PC-9 (cell line): ENCODE data around the gene OR13J1. TPM values are rescaled to one million over a fixed set of nuclear protein-coding genes. Genes with fewer than 3 reads are reported as not detected.

Experiments used
- BruUV-seq: library from RNA; stranded (reverse); fragments of 400-500 nt; replicated peaks from 2 replicates; lab custom pipeline; 2021; lab: Mats Ljungman, UMichigan
- CTCF ChIA-PET: fragments of 300-600 bp; sonication (Branson Sonifier 250); formaldehyde crosslinking; loops from one replicate; lab custom pipeline; 2022; ENCODE audit warnings: antibody characterized with exemption; lab: Charles Lee
- POLR2A ChIA-PET: fragments of 300-600 bp; sonication (Branson Sonifier 250); formaldehyde crosslinking; loops from one replicate; lab custom pipeline; 2022; ENCODE audit warnings: antibody characterized with exemption; ENCODE audit not compliant: unreplicated experiment; lab: Charles Lee
- DNase-seq, 2 experiments: peaks; one replicate each; pipeline versions ENCODE4 v3.0.0 to v3.0.0-alpha.2; 2015 to 2022; ENCODE audit warnings: mixed read lengths in 1 of 2
- H2AFZ ChIP-seq: fragments of 200-600 bp; sonication (generic); 2 replicates; pipeline ENCODE4 v1.8.1; 2017; ENCODE audit warnings: antibody characterized with exemption
- H3F3A ChIP-seq: fragments of 200-600 bp; sonication (generic); 2 replicates; pipeline ENCODE4 v1.8.1; 2017; ENCODE audit warnings: antibody characterized with exemption, mild to moderate bottlenecking, low read depth; ENCODE audit not compliant: insufficient read depth
- H3K27ac ChIP-seq: fragments of 200-600 bp; sonication (generic); 2 replicates; pipeline ENCODE4 v1.6.1; 2016; ENCODE audit warnings: mixed run types
- H3K27me3 ChIP-seq: fragments of 200-600 bp; sonication (generic); 2 replicates; pipeline ENCODE4 v1.6.1; 2016; ENCODE audit warnings: low read depth, mixed run types; ENCODE audit not compliant: insufficient read depth
- H3K36me3 ChIP-seq: fragments of 200-600 bp; sonication (generic); 2 replicates; pipeline ENCODE4 v1.6.1; 2016; ENCODE audit warnings: low read depth, mixed run types
- H3K4me1 ChIP-seq: fragments of 200-600 bp; sonication (generic); replicated peaks from 2 replicates; pipeline ENCODE4 v1.6.1; 2016; ENCODE audit warnings: mixed run types; ENCODE audit not compliant: insufficient read depth
- H3K4me2 ChIP-seq: fragments of 200-600 bp; sonication (generic); 2 replicates; pipeline ENCODE4 v1.6.1; 2017; ENCODE audit warnings: mixed run types
- H3K4me3 ChIP-seq: fragments of 200-600 bp; sonication (generic); 2 replicates; pipeline ENCODE4 v1.6.1; 2016; ENCODE audit warnings: mixed run types
- H3K79me2 ChIP-seq: fragments of 200-600 bp; sonication (generic); 2 replicates; pipeline ENCODE4 v1.6.1; 2017; ENCODE audit warnings: low read depth, mixed run types
- H3K9me2 ChIP-seq: fragments of 200-600 bp; sonication (generic); 2 replicates; pipeline ENCODE4 v1.8.1; 2017; ENCODE audit warnings: mild to moderate bottlenecking; ENCODE audit not compliant: insufficient read depth
- H3K9me3 ChIP-seq: fragments of 200-600 bp; sonication (generic); 2 replicates; pipeline ENCODE4 v1.8.1; 2016; ENCODE audit warnings: low read depth; ENCODE audit not compliant: insufficient read depth
- H4K20me1 ChIP-seq: fragments of 200-600 bp; sonication (generic); 2 replicates; pipeline ENCODE4 v1.8.1; 2017; ENCODE audit not compliant: insufficient read depth
- EZH2 ChIP-seq: fragments of 200-600 bp; sonication (generic); IDR thresholded peaks from 2 replicates; pipeline ENCODE4 v1.8.0; 2017; ENCODE audit warnings: antibody characterized with exemption, low read depth
- intact Hi-C: fragments of 100-400 bp; cut with micrococcal nuclease; formaldehyde crosslinking; loops from one replicate; pipeline ENCODE4 v1.10.0; 2022; ENCODE audit not compliant: unreplicated experiment
- total RNA-seq: library from RNA; stranded (reverse); gene quantifications from 2 replicates; pipeline ENCODE4 v1.2.3, GENCODE V29; 2021
- TF ChIP-seq, protein P1 (sequence below): fragments of 200-600 bp; sonication (generic); conservative IDR thresholded peaks from 2 replicates; pipeline ENCODE4 v1.6.1; 2017; ENCODE audit warnings: mixed run types, antibody characterized with exemption, mild to moderate bottlenecking, moderate library complexity

The OR13J1 gene
- total RNA-seq, 1 experiment from 2014 or later, result not detected

DNA sequence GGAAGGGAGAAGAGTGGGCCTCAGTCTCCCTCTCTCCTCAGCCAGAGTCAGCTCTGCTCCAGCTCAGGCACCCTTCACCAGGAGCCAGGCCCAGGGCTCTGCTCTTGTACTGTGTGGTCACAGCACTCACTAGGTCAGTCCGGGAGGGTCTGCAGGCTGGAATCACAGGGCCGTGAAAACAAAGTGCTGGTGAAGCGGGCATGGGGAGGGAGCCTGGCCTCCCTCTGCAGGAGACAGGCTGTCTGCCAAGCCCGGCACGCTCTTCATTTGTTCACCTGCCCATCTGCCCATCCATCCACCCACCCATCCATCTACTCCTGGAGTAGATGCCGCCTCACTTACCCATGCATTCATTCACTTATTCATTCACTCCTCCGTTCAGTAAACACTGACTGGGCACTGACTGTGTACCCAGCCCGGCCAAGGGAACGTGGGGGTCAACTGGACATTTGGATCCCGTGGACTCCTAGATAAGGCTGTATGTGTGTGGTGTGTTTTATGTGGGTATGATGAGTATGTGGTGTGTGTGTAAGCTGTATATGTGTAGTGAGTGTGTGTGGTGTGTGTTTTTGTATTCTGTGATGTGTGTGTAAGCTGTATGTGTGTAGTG, 42.7 kb upstream of the OR13J1 start:
- intact Hi-C loops, result no loop called here
- Histone ChIP-seq H3K79me2 (no peaks in the 10 kb centered on the region), H3K27ac (no peak overlapping the region), H3K4me1 (peaks cover 33% of the 10 kb centered on the region), H3K27me3 (no peaks in the 10 kb centered on the region), H3F3A (peaks cover 16% of the 10 kb centered on the region), H3K9me3 (no peaks in the 10 kb centered on the region), H2AFZ (no peak overlapping the region), H4K20me1 (no peaks in the 10 kb centered on the region), H3K4me3 (no peak overlapping the region), H3K4me2 (no peak overlapping the region), H3K36me3 (no peaks in the 10 kb centered on the region), H3K9me2 (no peaks in the 10 kb centered on the region)
- TF ChIP-seq, protein P1, sequence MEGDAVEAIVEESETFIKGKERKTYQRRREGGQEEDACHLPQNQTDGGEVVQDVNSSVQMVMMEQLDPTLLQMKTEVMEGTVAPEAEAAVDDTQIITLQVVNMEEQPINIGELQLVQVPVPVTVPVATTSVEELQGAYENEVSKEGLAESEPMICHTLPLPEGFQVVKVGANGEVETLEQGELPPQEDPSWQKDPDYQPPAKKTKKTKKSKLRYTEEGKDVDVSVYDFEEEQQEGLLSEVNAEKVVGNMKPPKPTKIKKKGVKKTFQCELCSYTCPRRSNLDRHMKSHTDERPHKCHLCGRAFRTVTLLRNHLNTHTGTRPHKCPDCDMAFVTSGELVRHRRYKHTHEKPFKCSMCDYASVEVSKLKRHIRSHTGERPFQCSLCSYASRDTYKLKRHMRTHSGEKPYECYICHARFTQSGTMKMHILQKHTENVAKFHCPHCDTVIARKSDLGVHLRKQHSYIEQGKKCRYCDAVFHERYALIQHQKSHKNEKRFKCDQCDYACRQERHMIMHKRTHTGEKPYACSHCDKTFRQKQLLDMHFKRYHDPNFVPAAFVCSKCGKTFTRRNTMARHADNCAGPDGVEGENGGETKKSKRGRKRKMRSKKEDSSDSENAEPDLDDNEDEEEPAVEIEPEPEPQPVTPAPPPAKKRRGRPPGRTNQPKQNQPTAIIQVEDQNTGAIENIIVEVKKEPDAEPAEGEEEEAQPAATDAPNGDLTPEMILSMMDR, result no peak
- TF ChIP-seq EZH2, result no peak
- BruUV-seq, result no TSS peak
- ChIA-PET CTCF (no interaction called here), POLR2A (interaction anchor here (0.5 to 0.7 kb wide), 2 partner anchors 99 to 261 kb away, joined by 3 read pairs; no protein-coding TSS in a partner anchor)
- no peak for DNase-seq

DNA sequence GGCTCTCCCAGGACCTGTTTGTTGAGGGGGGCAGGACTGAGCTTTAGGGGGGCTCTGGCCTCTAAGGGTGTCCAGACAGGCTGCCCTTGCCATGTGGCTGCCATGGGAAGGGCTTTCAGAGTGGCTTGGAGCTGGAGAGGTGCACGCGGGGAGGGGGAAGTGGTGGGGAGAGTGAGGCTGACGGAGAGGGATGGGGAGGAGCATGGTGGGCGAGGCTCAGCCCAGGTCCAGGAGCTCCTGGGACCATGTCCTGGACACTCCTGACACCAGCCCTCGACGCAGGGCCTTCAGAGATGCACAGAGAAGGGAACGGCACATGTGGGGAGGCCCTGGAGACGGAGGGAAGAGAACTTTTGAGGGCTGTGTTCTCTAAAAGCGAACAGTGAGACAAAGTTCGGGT, 41.5 kb upstream of the OR13J1 start:
- TF ChIP-seq EZH2, result no peak
- TF ChIP-seq, protein P1, result no peak
- POLR2A ChIA-PET, result no interaction called here
- H3F3A ChIP-seq, result peaks cover 28% of the 10 kb centered on the region

DNA sequence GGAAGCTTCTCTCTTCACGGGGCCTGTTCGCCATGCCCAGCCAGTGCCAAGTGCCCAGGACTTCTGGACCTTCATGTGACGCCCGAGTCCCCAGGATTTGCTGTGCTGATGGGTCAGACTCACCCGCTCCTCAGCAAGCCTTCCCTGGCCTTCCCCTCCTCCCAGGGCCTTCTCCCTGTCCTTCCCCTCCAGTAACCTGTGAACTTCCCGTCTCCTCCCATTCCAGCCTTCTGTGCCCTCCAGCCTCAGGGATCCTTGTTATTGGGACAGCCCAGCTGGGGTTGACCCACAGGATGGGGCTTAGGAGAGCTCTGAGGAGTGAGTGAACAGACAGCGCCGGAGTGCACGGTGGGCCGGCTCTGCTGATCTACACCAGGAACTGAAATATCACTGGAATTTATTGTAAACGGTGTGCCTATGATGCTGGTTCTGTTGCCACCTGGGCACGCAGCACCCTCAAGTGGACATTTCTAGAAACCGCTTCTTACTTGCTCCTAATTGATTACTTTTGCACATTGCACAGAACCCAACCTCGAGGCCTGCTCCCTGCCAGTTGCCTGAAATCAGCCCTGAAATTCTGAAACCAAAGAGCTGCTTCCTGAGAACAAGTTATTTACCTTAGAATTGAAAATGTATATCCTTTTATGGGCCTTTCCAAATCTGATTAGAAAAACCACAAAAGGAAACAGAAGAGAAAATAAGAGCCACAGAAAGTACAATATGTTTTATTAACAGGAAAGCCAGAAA, 40.6 kb upstream of the OR13J1 start:
- H2AFZ ChIP-seq, result no peak overlapping the region
- H3K9me3 ChIP-seq, result no peaks in the 10 kb centered on the region
- H3F3A ChIP-seq, result peaks cover 29% of the 10 kb centered on the region
- H3K4me3 ChIP-seq, result no peak overlapping the region
- BruUV-seq, result no TSS peak
- no peaks in the 10 kb centered on the region for H4K20me1 ChIP-seq
- no peaks in the 10 kb centered on the region for H3K9me2 ChIP-seq
- no peak overlapping the region for H3K4me2 ChIP-seq
- H3K27ac ChIP-seq, result no peak overlapping the region
- H3K79me2 ChIP-seq, result no peaks in the 10 kb centered on the region
- CTCF ChIA-PET, result no interaction called here
- no peaks in the 10 kb centered on the region for H3K27me3 ChIP-seq
- DNase-seq, result peak in 1 of 2 experiments; percentile 39
- no peak for TF ChIP-seq EZH2
- TF ChIP-seq, protein P1, result peak; percentile 67
- no peaks in the 10 kb centered on the region for H3K36me3 ChIP-seq
- peaks cover 53% of the 10 kb centered on the region for H3K4me1 ChIP-seq
- intact Hi-C loops, result no loop called here
- POLR2A ChIA-PET, result interaction anchor here (0.7 kb wide), 1 partner anchor 65 kb away, joined by 3 read pairs; no protein-coding TSS in a partner anchor

More for the DNA sequence above, 41.5 kb upstream of the OR13J1 start:
- no peaks in the 10 kb centered on the region for H3K9me2 ChIP-seq
- H2AFZ ChIP-seq, result no peak overlapping the region
- no TSS peak for BruUV-seq
- no peaks in the 10 kb centered on the region for H3K27me3 ChIP-seq
- DNase-seq, result no peak
- H3K27ac ChIP-seq, result no peak overlapping the region
- H3K4me2 ChIP-seq, result no peak overlapping the region
- intact Hi-C loops, result no loop called here
- CTCF ChIA-PET, result no interaction called here
- no peak overlapping the region for H3K4me3 ChIP-seq
- no peaks in the 10 kb centered on the region for H3K79me2 ChIP-seq
- H3K9me3 ChIP-seq, result no peaks in the 10 kb centered on the region
- no peaks in the 10 kb centered on the region for H4K20me1 ChIP-seq
- no peaks in the 10 kb centered on the region for H3K36me3 ChIP-seq
- H3K4me1 ChIP-seq, result peaks cover 45% of the 10 kb centered on the region
